G401 (cell line): ENCODE measurements around the gene NOXRED1. TPM values are rescaled to one million over a fixed set of nuclear protein-coding genes. Genes with fewer than 3 reads are reported as not detected.
"Not testable (repeated sequence)": the region's sequence is repeated elsewhere in the genome, so short reads cannot be mapped to it uniquely, and the experiment has no call there.

ENCODE experiments used
- DNase-seq: peaks from one replicate; pipeline ENCODE4 v3.0.0-alpha.2; 2015; ENCODE audit warnings: low spot score
- in situ Hi-C: cut with HindIII; loops from 2 replicates; pipeline ENCODE4 v1.10.0; 2016; ENCODE audit warnings: low sequenced_read_pairs, mixed read lengths
- total RNA-seq: library from RNA; depleted of rRNA; stranded (reverse); fragments of >200 nt; shearing (Covaris generic); gene quantifications from 2 replicates; pipeline ENCODE4 v1.2.3, GENCODE V29; 2014

Gene NOXRED1
- total RNA-seq, 1 experiment from 2014 or later, result not detected

GRCh38 chr14:77416098-77416497 is 7.2 kb downstream of the NOXRED1 start:
- DNase-seq, in situ Hi-C loops: not testable (repeated sequence)

DNA sequence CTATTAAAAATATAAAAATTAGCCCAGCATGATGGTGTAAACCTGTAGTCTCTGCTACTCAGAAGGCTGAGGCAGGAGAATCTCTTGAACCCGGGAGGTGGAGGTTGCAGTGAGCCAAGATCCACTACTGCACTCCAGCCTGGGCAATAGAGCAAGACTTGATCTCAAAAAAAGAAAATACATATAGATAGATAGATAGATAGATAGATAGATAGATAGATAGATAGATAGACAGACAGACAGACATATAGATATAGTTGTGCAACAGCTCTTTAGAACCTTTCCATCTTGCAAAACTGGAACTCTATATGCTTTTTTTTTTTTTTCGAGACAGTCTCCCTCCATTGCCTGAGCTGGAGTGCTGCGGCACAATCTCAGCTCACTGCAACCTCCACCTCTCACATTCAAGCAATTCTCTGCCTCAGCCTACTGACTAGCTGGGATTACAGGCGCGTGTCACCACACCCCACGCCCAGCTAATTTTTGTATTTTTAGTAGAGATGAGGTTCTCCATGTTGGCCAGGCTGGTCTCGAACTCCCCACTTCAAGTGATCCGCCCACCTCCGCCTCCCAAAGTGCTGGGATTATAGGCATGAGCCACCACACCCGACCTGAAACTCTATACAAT is 7.8 kb downstream of the NOXRED1 start:
- DNase-seq, in situ Hi-C loops: not testable (repeated sequence)

GRCh38 chr14:77409131-77409533 is 14.2 kb downstream of the NOXRED1 start:
- in situ Hi-C loops, result no loop called here
- peak; percentile 8 for DNase-seq

DNA sequence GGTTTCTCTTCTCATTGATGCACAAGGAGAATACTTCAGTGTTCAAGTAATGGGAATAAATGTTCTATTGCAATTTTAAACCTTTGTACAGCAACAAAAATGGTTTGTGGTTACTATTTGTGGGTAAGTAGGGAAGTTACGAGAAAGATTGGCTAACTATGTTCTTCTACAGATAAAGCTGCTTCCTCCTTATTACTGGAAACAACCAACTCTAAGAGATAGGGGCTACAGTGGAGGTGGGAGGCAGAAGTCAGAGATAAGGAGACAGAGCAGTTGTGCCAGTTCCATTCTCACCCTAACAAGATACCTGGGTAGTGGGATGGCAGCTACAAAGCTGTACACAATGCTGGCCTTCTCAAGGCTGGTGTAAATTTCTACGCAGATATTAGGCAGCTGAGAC is 16.2 kb downstream of the NOXRED1 start:
- DNase-seq, result no peak
- in situ Hi-C loops, result no loop called here

- no peak for DNase-seq
- in situ Hi-C loops, result no loop called here
These were observed 16.6 kb downstream of the NOXRED1 start for GRCh38 chr14:77406718-77407117.

GRCh38 chr14:77406086-77406485 is 17.2 kb downstream of the NOXRED1 start:
- in situ Hi-C loops, result no loop called here
- DNase-seq, result no peak

GRCh38 chr14:77403768-77404167 is 19.6 kb downstream of the NOXRED1 start:
- no peak for DNase-seq
- in situ Hi-C loops, result no loop called here

DNA sequence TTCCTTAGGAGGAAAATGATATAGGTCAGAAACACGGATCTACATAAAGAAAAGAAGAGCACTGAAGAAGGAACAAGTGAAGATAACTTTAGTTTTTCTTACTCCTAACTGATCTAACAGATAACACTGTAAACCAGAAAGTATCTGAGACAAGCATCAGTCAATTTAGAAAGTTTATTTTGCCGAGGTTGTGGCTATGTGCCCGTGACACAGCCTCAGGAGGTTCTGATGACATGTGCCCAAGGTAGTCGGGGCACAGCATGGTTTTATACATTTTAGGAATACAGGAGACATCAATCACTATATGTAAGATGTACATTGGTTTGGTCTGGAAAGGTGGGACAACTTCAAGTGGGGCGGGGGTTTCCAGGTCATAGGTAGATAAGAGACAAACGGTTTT is 23.1 kb downstream of the NOXRED1 start:
- in situ Hi-C loops, result no loop called here
- no peak for DNase-seq

GRCh38 chr14:77390188-77390587 is 33.1 kb downstream of the NOXRED1 start:
- in situ Hi-C loops, result no loop called here

DNA sequence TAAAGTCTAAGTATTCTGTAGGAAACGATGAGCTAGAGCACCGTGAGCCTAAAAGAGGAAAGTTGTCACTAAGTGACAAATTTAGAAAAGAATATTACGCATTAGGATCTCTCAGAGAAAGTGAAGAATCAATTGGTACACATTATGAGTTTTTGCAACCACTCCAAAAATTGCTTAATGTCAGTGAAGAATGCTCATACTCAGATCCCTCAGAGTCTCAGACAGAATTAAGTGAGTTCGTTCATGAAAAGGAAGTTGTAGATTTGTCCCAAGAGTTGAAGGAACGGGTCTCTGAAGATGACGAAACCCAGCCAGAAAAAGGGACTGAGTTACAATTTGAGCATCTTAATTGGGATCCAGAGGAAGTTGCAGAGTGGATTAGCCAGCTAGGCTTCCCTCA is 44.6 kb downstream of the NOXRED1 start:
- in situ Hi-C loops, result no loop called here
- no peak for DNase-seq

More at GRCh38 chr14:77390188-77390587, 33.1 kb downstream of the NOXRED1 start:
- no peak for DNase-seq

DNA sequence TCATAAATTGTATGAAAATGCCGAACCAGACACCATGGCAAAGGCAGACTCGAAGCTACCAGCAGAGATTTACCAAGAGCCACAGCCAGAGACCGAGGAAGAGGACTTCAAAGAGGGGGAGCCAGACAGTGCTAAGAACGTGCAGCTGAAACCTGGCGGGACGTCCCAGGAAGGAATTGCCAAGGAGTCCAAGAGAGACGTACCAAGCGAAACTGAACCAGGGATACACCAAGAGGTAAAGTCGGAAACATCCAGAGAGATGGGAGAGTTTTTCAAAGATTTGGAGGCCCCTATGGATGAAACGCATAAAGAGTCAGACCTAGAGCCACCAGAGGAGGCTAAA is 45.9 kb downstream of the NOXRED1 start:
- in situ Hi-C loops, result no loop called here
- no peak for DNase-seq

- in situ Hi-C loops, result no loop called here
- peak; percentile 88 for DNase-seq
These were observed 46.4 kb downstream of the NOXRED1 start, which contains the start of the genes SAMD15 and TMED8 for GRCh38 chr14:77376771-77377501. Gene SAMD15, plus strand, starts transcription at chr14:77377379. Its CDS starts 40 bp downstream, at chr14:77377419. Gene TMED8, minus strand, starts transcription at chr14:77377094. Its CDS starts 41 bp downstream, at chr14:77377053.

DNA sequence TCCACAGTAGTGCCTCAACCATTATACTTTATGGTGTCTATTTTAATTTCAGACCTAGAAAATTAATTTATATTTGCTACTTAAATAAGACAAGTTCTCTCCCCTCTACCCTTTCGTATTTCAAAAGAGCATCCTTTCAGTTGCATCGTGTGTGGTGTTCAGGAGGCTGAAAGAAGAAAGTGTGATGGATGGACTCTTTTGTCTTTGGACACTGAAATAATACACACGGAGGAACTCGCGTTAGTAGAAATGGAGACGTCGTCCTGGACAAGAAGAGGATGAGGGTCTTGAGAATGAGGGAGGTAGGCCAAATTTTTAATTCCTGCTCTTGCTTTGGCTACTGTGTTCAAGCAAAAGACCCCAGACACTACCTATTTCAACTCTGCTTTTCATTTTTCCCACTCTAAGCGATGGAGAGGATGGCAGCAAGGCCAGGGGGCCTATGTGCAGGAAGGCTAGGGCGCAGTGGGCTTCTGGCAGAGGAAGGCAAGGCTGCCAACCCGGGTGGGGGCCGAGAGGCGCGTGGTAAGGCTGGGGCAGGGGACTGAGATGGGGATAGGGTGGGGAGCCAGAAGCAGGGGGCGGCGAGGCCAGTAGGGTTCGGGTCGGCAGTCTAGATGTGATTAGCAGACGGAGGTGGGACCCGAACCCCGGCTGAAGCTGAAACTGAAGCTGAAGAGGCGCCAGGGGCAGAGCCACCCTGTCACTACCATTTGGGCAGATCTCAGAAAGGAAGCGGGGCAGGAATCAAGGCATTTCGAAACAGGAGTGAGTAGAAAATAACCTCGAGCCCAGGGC is 47.2 kb downstream of the NOXRED1 start:
- in situ Hi-C loops, result no loop called here
- peak; percentile 31 for DNase-seq

DNA sequence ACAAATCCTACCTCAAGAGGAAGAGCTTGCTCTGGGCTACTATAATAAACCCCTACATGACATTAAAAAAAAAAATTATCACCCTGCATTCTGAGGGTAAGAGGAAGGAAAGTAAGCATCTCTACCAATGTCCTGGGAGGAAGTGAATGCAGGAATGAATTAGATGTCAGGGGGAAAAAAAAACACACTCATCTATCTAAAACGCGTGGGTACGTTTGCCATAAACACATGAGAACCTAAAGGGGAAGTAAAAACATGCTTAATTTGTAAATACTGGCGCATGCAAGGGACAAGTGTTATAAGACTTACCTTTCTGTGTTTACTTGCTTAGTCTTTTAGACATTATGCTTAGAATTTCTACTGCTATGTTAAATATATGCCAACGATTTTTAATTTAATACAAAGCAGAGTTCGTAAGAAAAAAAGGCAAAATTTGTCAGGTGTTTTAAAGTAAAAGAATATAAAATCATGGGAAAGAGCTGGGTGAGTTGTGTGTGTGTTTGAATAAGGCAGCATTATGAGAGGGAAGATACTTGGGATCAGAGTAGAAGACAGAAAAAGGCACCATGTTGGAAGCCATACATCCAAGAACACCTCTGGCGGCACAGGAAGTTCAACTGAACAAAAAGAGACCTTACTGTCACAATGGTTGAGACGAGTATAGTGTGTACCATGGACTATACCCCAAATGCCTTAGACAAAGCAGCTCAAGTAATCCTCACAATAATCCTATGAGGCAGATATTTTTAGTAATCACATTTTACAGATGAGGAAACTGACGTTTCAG is 48.0 kb downstream of the NOXRED1 start:
- peak; percentile 5 for DNase-seq
- in situ Hi-C loops, result no loop called here

DNA sequence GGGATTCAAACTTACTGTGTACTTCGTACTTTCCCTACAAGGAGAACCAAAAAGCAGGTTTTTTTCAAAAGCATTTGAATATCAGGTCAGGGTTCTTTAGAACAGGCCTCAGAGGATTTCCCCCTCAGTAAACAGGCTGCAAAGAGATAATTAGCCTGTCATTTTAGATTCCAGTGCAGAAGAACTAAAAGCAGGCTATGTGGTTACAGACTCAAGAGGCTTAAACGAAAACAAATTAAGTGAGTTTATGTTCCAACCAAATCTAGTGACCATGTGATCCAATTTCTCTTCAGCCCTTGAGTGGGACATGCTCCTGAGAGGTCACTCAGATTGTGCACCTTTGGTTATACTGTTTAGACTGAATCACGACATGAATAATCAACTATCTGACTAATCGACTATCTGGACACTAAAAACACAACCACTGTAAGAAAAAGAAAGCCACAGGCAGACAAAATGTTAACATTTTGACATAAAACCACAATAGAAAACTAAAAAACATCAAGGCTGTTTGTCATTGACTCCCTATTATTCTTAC is 51.0 kb downstream of the NOXRED1 start:
- in situ Hi-C loops, result no loop called here
- peak; percentile 3 for DNase-seq

DNA sequence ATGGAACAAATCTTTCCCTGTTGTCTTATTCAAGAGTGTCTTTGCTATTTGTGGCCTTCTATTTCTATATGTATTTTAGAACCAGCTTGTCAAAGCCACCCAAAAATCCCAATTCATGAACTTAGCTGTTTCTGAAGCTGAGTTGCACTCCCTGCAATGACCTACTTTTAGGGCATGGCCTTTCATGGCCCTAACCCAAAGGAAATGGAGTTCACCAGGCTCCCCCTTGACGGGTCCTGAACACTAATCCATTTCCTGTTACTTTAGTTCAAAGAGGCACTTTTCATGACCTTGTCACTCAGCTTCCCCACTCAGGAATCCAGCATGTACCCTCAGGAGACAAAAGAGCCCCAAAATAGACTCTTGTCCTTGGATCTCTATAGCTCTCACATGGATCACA is 54.0 kb downstream of the NOXRED1 start:
- in situ Hi-C loops, result no loop called here
- no peak for DNase-seq

GRCh38 chr14:77364146-77364545 is 59.2 kb downstream of the NOXRED1 start:
- in situ Hi-C loops, result no loop called here
- no peak for DNase-seq

DNA sequence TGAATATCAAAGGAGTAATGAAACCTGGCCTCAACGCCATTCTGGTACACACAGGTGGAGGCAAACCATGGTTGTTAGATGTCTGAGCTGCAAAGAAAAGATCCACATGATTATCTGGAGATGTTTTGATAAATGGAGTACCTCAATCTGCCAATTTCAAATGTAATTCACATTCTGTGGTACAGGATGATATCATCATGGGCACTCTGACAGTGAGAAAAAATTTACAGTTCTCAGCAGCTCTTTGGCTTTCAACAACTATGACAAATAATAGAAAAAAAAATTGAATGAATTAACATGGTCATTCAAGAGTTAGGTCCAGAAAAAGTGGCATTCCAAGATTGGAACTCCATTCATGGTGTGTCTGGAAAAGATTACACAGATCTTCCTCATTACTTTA is 63.7 kb downstream of the NOXRED1 start:
- in situ Hi-C loops, result no loop called here

DNA sequence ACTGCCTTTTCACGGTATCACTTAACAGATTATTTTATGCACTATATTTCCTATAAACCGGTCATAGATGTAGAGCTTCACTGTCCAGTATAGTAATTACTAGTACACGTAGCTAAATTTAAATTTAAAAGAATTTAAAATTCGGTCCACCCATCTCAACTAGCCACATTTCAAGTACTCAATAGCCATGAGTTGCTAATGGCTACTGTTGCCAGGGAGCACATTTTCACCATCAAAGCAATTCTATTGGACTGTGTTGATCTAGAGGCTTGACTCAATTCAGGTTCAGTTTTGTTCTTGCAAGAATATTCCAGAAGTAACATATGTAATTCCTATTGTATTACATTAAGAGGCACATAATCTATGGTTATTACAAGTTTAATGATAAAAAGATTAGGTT is 66.4 kb downstream of the NOXRED1 start:
- in situ Hi-C loops, result no loop called here
- DNase-seq, result no peak

More for the DNA sequence above, 63.7 kb downstream of the NOXRED1 start:
- DNase-seq, result no peak
